AG09309 (cell line): ENCODE results near the gene LEPROT.
A peak's percentile ranks its signal among the peaks of the same experiment; 100 is the strongest.

Source experiments
- DNase-seq: peaks from one replicate; pipeline ENCODE4 v3.0.0-alpha.2; 2010; ENCODE audit warnings: low read depth
- H3K4me3 ChIP-seq: 2 replicates; pipeline ENCODE4 v1.5.1; 2011; ENCODE audit warnings: mild to moderate bottlenecking, low read depth, low read length, moderate library complexity; ENCODE audit not compliant: control insufficient read depth
- CTCF ChIP-seq: IDR thresholded peaks from 2 replicates; pipeline ENCODE4 v1.5.1; 2011; ENCODE audit warnings: mild to moderate bottlenecking, low read depth, low read length, inconsistent platforms; ENCODE audit not compliant: insufficient read depth, control insufficient read depth; ENCODE audit errors: missing control alignments

Gene LEPROT

GRCh38 chr1:65419681-65420589 lies 533 bp upstream of the LEPROT start:
- peak; percentile 93 for DNase-seq
- no peak for TF ChIP-seq CTCF

GRCh38 chr1:65421351-65422025 lies 1.0 kb downstream of the LEPROT start:
- peak overlapping the region; percentile 96 for H3K4me3 ChIP-seq
- no peak for DNase-seq
- no peak for TF ChIP-seq CTCF

More at GRCh38 chr1:65419681-65420589, 533 bp upstream of the LEPROT start:
- peak overlapping the region; percentile 74 for H3K4me3 ChIP-seq

DNA sequence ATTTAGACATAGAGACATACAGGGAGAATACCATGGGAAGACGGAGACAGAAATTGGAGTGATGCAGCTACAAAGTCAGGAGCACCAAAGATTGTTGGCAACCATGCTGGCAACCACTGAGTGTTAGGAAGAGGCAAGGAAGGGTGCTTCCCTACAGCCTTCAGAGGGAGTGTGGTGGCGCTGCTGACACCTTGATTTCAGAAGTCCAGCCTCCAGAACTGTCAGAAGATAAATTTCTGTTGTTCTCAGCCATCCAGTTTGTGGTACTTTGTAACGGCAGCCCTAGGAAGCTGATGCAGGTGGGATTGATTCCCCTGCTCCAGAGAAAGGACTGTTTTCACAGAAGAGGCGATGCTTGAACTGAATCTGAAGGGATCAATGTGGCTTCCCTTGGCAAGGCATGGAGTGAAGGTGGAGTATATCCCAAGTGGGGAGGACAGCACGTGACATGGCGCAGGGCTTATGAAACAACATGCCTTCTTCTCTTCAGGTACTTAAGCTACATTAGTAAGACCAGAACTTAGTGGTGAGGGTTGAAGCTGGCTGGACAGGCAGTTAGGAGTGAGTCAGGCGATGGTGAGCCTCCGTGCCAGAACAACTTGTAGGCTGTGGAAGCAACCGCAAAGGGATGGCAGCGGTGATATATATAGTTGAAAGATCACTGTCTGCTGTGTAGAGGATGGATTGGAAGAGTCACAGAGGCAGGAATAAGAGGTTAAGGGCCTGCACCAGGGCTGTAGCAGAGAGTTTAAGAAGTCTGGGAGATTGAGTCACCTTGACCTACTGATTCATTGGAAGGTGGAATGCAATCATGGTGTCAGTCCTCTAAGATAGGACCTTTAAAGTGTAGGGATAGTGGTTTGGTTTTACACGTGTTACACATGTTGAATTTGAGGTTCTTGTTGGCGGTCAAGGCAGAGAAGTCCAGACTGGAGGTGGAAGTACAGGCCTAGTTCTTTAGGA lies 2.1 kb downstream of the LEPROT start:
- DNase-seq, result no peak
- H3K4me3 ChIP-seq, result peak overlapping the region; percentile 96
- TF ChIP-seq CTCF, result no peak

GRCh38 chr1:65423884-65424572 lies 3.6 kb downstream of the LEPROT start:
- no peak for TF ChIP-seq CTCF
- no peak overlapping the region for H3K4me3 ChIP-seq
- DNase-seq, result peak; percentile 74

DNA sequence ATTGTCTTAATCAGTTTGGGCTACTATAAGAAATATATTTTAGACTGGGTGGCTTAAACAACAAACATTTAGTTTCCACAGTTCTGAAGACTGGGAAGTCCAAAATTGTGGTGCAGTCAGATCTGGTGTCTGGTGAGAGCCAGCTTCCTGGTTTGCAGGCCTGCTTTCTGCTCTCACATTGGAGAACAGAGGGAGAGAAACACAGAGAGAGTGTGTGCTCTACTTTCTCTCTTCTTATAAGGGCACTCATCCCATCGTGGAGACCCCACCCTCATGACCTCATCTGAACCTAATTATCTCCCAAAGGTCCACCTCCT lies 4.1 kb downstream of the LEPROT start:
- TF ChIP-seq CTCF, result no peak
- no peak for DNase-seq
- H3K4me3 ChIP-seq, result no peak overlapping the region

DNA sequence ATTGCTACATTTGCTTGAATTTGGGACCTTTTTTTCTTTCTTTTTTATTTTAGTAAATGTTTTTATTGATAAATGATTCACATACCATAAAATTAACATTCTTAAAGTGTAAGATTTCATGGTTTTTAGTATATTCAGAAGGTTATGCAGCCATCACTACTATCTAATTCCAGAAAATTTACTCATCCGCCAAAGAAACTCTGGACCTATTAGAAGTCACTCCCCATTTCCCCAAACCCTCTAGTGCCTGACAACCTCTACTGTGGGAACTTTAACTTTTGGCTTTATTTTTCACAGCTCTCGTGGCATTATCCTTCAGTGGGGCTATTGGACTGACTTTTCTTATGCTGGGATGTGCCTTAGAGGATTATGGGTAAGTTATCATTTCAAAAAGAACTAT lies 4.5 kb downstream of the LEPROT start:
- no peak for TF ChIP-seq CTCF
- no peak for DNase-seq
- H3K4me3 ChIP-seq, result no peak overlapping the region
